ENCODE measurements around the gene ACBD4. TPM values are rescaled to one million over a fixed set of nuclear protein-coding genes. Genes with fewer than 3 reads are reported as not detected.
A peak's percentile ranks its signal among the peaks of the same experiment; 100 is the strongest.

ACBD4 gene
- total and polyA plus RNA-seq, 2 of the 13 experiments (the other 11 are each of a cell fraction or from before 2014, with no cell fraction given): 16.1 to 26.9 TPM

DNA sequence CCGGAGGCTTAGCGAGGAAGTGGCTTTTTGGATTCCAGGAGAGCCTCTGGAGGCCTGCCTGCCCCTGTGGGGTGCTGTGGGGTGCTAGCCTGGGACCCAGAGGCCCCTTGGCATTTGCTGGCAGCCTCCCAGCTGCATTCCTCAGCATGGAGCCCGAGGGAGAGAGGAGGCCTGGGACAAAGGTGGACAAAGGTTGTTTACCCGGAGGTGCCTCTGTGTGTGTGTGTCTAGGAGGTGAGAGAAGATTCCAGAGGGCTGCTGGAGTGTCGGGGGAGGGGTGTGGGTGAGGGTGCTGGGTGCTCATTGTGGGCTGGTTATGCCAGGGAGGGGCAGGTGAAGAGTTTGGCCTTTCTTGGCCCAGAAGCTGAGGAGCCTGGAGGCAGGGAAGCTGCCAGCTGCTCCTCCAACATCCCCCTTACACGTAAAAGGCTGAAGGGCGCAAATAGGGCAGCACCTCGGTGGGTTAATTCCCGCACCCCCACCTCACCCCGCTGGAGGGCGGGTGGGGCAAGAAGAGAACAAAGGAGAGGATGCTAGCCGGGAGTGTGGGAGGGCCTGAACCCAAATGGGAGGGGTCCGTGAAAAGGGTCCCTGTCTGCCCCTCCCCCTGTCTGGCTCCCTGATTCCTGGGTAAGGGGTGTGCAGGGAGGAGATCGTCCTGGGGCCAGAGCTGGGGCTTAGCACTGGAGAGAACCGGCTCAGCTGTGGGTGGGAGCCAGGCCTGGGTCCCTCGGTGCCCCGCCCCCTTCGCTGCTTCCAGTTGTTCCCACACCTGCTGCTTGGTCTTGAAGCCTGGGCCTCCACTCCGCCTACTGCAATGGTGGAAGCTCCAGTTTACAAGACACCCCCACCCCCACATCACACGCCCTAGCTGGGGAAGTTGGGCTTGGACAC lies 36.1 kb downstream of the ACBD4 start (continued):
- TF ChIP-seq, protein P1, sequence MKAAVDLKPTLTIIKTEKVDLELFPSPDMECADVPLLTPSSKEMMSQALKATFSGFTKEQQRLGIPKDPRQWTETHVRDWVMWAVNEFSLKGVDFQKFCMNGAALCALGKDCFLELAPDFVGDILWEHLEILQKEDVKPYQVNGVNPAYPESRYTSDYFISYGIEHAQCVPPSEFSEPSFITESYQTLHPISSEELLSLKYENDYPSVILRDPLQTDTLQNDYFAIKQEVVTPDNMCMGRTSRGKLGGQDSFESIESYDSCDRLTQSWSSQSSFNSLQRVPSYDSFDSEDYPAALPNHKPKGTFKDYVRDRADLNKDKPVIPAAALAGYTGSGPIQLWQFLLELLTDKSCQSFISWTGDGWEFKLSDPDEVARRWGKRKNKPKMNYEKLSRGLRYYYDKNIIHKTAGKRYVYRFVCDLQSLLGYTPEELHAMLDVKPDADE (CRISPR knock-in tag; IDR thresholded peaks at IDR 0.05): no peak
- TF ChIP-seq MEF2D (CRISPR knock-in tag; IDR thresholded peaks at IDR 0.05): peak; percentile 79; the same call in 1 of the 2 replicates
- TF ChIP-seq, protein P2, sequence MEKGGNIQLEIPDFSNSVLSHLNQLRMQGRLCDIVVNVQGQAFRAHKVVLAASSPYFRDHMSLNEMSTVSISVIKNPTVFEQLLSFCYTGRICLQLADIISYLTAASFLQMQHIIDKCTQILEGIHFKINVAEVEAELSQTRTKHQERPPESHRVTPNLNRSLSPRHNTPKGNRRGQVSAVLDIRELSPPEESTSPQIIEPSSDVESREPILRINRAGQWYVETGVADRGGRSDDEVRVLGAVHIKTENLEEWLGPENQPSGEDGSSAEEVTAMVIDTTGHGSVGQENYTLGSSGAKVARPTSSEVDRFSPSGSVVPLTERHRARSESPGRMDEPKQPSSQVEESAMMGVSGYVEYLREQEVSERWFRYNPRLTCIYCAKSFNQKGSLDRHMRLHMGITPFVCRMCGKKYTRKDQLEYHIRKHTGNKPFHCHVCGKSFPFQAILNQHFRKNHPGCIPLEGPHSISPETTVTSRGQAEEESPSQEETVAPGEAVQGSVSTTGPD (CRISPR knock-in tag; IDR thresholded peaks at IDR 0.05): no peak
- TF ChIP-seq, protein P3, sequence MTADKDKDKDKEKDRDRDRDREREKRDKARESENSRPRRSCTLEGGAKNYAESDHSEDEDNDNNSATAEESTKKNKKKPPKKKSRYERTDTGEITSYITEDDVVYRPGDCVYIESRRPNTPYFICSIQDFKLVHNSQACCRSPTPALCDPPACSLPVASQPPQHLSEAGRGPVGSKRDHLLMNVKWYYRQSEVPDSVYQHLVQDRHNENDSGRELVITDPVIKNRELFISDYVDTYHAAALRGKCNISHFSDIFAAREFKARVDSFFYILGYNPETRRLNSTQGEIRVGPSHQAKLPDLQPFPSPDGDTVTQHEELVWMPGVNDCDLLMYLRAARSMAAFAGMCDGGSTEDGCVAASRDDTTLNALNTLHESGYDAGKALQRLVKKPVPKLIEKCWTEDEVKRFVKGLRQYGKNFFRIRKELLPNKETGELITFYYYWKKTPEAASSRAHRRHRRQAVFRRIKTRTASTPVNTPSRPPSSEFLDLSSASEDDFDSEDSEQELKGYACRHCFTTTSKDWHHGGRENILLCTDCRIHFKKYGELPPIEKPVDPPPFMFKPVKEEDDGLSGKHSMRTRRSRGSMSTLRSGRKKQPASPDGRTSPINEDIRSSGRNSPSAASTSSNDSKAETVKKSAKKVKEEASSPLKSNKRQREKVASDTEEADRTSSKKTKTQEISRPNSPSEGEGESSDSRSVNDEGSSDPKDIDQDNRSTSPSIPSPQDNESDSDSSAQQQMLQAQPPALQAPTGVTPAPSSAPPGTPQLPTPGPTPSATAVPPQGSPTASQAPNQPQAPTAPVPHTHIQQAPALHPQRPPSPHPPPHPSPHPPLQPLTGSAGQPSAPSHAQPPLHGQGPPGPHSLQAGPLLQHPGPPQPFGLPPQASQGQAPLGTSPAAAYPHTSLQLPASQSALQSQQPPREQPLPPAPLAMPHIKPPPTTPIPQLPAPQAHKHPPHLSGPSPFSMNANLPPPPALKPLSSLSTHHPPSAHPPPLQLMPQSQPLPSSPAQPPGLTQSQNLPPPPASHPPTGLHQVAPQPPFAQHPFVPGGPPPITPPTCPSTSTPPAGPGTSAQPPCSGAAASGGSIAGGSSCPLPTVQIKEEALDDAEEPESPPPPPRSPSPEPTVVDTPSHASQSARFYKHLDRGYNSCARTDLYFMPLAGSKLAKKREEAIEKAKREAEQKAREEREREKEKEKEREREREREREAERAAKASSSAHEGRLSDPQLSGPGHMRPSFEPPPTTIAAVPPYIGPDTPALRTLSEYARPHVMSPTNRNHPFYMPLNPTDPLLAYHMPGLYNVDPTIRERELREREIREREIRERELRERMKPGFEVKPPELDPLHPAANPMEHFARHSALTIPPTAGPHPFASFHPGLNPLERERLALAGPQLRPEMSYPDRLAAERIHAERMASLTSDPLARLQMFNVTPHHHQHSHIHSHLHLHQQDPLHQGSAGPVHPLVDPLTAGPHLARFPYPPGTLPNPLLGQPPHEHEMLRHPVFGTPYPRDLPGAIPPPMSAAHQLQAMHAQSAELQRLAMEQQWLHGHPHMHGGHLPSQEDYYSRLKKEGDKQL (CRISPR knock-in tag; IDR thresholded peaks at IDR 0.05; ENCODE audit: low read depth): peak; percentile 42; the same call in 1 of the 2 replicates
- peak; percentile 30; the same call in 1 of the 2 replicates for TF ChIP-seq ZNF136 (CRISPR knock-in tag; IDR thresholded peaks at IDR 0.05; ENCODE audit: low read depth)
- no peak for TF ChIP-seq ZNF598 (CRISPR knock-in tag; IDR thresholded peaks at IDR 0.05; ENCODE audit: borderline replicate concordance)
- TF ChIP-seq ZNF644 (CRISPR knock-in tag; IDR thresholded peaks at IDR 0.05; ENCODE audit: low read depth): peak; percentile 52; the same call in 1 of the 2 replicates
- peak; percentile 64; the same call in 1 of the 2 replicates for TF ChIP-seq HMG20B (CRISPR knock-in tag; conservative IDR thresholded peaks at IDR 0.05)
- TF ChIP-seq, protein P4, sequence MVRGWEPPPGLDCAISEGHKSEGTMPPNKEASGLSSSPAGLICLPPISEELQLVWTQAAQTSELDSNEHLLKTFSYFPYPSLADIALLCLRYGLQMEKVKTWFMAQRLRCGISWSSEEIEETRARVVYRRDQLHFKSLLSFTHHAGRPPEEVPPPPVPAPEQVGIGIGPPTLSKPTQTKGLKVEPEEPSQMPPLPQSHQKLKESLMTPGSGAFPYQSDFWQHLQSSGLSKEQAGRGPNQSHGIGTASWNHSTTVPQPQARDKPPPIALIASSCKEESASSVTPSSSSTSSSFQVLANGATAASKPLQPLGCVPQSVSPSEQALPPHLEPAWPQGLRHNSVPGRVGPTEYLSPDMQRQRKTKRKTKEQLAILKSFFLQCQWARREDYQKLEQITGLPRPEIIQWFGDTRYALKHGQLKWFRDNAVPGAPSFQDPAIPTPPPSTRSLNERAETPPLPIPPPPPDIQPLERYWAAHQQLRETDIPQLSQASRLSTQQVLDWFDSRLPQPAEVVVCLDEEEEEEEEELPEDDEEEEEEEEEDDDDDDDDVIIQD (CRISPR knock-in tag; IDR thresholded peaks at IDR 0.05; ENCODE audit: low read depth): peak; percentile 68
- TF ChIP-seq SIN3A (IDR thresholded peaks at IDR 0.05; ENCODE audit: borderline replicate concordance, low read depth, low read length): peak; percentile 34; the same call in 1 of the 2 replicates
- TF ChIP-seq ZNF3 (CRISPR knock-in tag; IDR thresholded peaks at IDR 0.05): no peak; the same call in 1 of the 2 replicates
- TF ChIP-seq ZIK1 (CRISPR knock-in tag; IDR thresholded peaks at IDR 0.05; ENCODE audit: borderline replicate concordance, low read depth): no peak
- TF ChIP-seq, protein P5, sequence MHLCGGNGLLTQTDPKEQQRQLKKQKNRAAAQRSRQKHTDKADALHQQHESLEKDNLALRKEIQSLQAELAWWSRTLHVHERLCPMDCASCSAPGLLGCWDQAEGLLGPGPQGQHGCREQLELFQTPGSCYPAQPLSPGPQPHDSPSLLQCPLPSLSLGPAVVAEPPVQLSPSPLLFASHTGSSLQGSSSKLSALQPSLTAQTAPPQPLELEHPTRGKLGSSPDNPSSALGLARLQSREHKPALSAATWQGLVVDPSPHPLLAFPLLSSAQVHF (CRISPR knock-in tag; IDR thresholded peaks at IDR 0.05): no peak
- 0 out of 2 replicates have a peak, but pooled peaks have one; percentile 66 for TF ChIP-seq ZNF615 (CRISPR knock-in tag; IDR thresholded peaks at IDR 0.05; ENCODE audit: borderline replicate concordance)
